ENCODE results near the gene CSF3.

DNA sequence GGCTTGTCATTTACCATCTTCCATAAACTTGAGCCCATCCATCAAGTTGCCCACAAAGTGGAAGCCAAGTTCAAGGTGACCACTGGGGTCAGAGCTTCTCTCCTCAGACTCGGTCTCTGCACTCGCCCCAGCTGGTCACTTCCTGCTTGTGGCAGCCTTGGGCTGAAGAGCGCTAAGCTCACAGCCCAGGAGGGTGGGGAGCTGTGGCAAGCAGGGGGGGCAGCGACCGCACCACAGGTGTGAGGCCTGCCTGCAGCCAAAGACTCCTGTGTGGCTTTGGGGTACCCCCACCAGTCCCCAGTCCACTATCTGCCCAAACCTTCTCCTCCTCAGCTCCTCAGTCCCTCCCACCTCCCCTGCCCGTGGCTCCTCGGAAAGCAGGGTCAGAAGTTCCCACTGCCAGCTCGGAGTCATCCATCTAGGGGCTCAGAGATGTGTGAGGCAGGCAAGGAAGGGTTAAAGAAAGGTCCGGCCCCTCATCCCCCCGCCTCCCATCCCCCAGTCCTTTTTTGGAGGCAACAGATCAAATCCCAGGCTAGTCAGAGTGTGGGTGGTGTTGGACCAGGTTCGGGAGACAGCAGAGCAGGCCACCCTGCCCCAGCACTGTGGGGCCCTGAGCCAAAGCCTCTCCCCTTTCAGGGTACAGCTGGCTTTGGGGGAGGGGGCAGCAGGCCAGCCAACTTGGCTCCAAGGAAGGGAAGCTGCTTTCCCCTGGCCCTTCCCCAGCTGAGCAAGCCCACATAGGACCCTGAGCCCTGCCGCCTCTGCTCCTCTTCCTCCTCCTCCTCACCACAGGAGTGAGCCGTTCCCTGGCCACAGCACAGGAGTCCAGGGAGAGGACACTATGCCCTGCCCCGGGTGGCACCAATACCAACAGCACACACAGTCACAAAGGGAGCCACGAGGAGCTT, 3.2 kb downstream of the CSF3 start:
- TF ChIP-seq SP1 (CRISPR knock-in tag; conservative IDR thresholded peaks at IDR 0.05) (no peak), ELF4 (CRISPR knock-in tag; IDR thresholded peaks at IDR 0.05; ENCODE audit: low read depth) (no peak), NFYB (CRISPR knock-in tag; conservative IDR thresholded peaks at IDR 0.05; ENCODE audit: low read depth) (no peak), ESRRA (CRISPR knock-in tag; IDR thresholded peaks at IDR 0.05; ENCODE audit: borderline replicate concordance) (no peak)
- TF ChIP-seq, protein P1, sequence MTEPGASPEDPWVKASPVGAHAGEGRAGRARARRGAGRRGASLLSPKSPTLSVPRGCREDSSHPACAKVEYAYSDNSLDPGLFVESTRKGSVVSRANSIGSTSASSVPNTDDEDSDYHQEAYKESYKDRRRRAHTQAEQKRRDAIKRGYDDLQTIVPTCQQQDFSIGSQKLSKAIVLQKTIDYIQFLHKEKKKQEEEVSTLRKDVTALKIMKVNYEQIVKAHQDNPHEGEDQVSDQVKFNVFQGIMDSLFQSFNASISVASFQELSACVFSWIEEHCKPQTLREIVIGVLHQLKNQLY (CRISPR knock-in tag; IDR thresholded peaks at IDR 0.05): no peak
- TF ChIP-seq, protein P2, sequence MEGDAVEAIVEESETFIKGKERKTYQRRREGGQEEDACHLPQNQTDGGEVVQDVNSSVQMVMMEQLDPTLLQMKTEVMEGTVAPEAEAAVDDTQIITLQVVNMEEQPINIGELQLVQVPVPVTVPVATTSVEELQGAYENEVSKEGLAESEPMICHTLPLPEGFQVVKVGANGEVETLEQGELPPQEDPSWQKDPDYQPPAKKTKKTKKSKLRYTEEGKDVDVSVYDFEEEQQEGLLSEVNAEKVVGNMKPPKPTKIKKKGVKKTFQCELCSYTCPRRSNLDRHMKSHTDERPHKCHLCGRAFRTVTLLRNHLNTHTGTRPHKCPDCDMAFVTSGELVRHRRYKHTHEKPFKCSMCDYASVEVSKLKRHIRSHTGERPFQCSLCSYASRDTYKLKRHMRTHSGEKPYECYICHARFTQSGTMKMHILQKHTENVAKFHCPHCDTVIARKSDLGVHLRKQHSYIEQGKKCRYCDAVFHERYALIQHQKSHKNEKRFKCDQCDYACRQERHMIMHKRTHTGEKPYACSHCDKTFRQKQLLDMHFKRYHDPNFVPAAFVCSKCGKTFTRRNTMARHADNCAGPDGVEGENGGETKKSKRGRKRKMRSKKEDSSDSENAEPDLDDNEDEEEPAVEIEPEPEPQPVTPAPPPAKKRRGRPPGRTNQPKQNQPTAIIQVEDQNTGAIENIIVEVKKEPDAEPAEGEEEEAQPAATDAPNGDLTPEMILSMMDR (IDR thresholded peaks at IDR 0.05): no peak
- TF ChIP-seq, protein P3, sequence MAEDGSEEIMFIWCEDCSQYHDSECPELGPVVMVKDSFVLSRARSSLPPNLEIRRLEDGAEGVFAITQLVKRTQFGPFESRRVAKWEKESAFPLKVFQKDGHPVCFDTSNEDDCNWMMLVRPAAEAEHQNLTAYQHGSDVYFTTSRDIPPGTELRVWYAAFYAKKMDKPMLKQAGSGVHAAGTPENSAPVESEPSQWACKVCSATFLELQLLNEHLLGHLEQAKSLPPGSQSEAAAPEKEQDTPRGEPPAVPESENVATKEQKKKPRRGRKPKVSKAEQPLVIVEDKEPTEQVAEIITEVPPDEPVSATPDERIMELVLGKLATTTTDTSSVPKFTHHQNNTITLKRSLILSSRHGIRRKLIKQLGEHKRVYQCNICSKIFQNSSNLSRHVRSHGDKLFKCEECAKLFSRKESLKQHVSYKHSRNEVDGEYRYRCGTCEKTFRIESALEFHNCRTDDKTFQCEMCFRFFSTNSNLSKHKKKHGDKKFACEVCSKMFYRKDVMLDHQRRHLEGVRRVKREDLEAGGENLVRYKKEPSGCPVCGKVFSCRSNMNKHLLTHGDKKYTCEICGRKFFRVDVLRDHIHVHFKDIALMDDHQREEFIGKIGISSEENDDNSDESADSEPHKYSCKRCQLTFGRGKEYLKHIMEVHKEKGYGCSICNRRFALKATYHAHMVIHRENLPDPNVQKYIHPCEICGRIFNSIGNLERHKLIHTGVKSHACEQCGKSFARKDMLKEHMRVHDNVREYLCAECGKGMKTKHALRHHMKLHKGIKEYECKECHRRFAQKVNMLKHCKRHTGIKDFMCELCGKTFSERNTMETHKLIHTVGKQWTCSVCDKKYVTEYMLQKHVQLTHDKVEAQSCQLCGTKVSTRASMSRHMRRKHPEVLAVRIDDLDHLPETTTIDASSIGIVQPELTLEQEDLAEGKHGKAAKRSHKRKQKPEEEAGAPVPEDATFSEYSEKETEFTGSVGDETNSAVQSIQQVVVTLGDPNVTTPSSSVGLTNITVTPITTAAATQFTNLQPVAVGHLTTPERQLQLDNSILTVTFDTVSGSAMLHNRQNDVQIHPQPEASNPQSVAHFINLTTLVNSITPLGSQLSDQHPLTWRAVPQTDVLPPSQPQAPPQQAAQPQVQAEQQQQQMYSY (CRISPR knock-in tag; IDR thresholded peaks at IDR 0.05): peak; percentile 28; the same call in 1 of the 2 replicates
- TF ChIP-seq, protein P4, sequence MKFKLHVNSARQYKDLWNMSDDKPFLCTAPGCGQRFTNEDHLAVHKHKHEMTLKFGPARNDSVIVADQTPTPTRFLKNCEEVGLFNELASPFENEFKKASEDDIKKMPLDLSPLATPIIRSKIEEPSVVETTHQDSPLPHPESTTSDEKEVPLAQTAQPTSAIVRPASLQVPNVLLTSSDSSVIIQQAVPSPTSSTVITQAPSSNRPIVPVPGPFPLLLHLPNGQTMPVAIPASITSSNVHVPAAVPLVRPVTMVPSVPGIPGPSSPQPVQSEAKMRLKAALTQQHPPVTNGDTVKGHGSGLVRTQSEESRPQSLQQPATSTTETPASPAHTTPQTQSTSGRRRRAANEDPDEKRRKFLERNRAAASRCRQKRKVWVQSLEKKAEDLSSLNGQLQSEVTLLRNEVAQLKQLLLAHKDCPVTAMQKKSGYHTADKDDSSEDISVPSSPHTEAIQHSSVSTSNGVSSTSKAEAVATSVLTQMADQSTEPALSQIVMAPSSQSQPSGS (CRISPR knock-in tag; IDR thresholded peaks at IDR 0.05; ENCODE audit: borderline replicate concordance, low read depth): no peak
